T follicular helper cell (primary cell): ENCODE results near the gene ARMH4.

ENCODE experiments used
- DNase-seq: peaks from one replicate; pipeline ENCODE4 v3.0.0-alpha.2; 2020; ENCODE audit warnings: low read depth

The ARMH4 gene

GRCh38 chr14:58055497-58056010, 96.5 kb downstream of the ARMH4 start:
- no peak for DNase-seq

DNA sequence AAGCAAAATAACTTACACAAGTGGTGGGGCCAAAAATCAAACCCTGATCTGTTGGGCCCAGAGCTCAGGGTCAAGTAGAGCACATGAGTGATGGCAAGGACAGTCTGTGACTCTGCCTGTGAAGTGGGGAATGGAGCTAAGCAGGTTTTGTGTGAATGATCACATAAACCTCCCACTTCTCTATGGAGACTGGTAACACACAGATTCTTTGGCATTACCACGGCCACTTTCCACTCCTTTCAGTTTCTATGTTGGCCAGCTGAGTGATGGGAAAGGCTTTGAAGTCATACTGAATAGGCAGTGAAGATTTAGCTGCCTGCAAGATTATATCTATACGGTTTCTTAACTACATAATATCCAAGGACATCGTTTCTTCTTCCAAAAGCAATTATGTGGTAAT, 97.9 kb downstream of the ARMH4 start:
- DNase-seq: no peak

GRCh38 chr14:58048219-58048618, 103.8 kb downstream of the ARMH4 start:
- no peak for DNase-seq

DNA sequence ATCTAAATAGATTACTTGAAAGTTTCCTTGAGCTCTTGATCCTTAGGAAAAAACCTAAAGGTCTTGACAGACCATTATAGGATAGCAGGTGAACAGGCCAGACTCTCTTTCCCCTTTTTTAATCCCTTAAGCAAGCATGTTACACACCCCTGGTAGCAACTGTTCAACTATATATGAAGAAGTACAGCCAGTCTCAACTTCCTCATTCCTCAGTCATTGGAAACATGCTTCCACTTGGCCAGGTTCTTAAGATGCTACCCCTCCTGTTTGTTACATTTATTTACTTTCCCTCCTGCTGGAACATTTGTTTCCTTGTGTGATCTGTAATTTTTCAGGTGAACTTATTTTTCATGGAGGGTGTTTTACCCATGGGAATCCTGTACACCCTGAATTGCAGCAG, 124.1 kb downstream of the ARMH4 start:
- DNase-seq: no peak

- no peak for DNase-seq
Measured at GRCh38 chr14:58026967-58027366, 125.0 kb downstream of the ARMH4 start.

DNA sequence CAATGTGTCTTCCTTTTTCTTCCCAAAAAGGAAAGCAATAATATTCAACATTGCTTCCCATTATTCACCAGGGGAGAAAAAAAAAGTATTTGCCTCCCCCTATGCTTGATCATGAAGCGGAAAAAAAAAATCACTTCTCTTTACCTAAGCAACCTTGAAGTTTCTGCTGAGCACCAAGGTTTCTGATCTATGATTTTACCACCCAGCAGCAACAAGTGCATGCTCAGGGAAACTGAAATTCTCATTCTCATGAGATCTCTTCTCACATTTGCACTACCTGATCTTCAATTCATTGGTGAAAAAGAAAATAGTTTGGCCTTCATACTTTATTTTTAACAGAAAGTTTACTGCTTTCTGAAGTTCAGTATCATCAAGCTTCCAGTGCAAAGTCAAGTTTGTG, 125.8 kb downstream of the ARMH4 start:
- no peak for DNase-seq

GRCh38 chr14:58014778-58015177, 137.2 kb downstream of the ARMH4 start:
- DNase-seq: no peak

- no peak for DNase-seq
Measured at GRCh38 chr14:58002618-58003017, 149.4 kb downstream of the ARMH4 start.

- DNase-seq: no peak
Measured at GRCh38 chr14:57999979-58000378, 152.0 kb downstream of the ARMH4 start.

DNA sequence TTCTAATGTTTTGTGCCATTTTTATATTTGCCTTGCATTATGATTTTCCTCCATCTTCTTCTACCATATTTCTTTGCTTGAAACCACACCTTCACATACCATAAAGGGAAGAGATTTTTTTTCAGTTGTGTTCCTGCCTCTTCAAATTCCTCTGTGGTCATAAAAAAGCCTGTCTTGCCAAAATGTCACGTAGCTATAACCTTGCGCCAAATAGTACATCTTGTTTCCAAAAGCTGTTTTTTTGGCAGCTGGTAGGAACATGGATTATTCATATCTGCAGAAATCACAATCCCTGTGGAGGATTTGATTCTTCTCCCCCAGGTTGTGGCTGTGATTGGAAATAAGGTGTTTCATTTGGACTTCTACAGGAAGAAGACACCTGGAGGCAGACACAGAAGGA, 152.5 kb downstream of the ARMH4 start:
- no peak for DNase-seq

- no peak for DNase-seq
Measured at GRCh38 chr14:57998766-57999165, 153.2 kb downstream of the ARMH4 start.

GRCh38 chr14:57991353-57991752, 160.7 kb downstream of the ARMH4 start:
- no peak for DNase-seq

DNA sequence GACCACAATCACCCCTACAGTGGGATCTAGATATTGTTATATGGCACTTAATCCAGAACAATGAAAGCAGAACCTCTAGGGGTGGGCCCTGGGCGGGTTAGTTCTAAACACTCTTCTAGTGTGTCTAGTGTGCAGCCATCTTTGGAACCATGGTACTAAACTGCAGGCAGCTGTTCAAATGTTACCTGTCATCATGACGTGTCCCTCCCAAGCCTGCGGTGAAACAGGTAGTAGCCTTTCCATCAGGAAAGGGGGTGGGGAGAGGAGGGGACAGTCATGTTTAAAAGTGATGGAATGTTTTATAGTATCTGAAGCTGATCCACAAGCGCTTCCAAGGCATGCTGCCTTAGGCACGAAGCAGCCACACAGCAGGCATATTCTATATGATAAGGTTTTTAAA, 163.6 kb downstream of the ARMH4 start:
- DNase-seq: no peak

DNA sequence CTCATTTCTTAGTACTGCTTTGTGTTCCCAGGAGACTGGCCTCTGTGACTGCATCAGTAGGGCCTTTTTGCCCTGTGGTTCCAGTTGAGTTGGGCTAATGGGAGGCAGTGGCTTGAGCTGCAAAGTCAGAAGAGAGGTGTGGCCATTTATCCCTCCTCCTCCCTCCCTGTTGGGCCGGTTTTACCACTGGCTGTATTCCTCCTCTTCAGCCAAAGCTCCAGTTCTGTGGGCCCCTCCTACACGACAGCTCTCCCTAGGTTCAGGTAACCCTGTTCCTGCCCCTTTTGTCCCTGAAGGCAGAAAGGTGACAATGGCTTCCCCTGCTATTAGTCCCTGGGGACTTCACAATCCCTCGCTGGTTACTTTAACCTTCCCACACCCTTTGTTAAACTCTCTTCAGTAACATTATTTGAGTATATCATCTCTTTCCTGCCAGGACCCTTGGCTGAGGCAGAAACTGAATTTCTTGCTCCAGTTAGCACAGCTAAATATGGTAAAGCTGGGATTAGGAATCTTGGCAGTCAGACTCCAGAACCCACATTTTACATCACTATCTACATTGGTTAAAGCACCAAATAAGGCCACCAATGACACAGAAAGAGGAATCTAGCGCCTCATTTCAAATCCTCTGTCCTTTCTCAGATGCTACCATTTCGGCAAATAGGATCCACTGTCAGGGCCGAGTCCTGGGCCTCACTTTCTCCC, 164.3 kb downstream of the ARMH4 start:
- no peak for DNase-seq

DNA sequence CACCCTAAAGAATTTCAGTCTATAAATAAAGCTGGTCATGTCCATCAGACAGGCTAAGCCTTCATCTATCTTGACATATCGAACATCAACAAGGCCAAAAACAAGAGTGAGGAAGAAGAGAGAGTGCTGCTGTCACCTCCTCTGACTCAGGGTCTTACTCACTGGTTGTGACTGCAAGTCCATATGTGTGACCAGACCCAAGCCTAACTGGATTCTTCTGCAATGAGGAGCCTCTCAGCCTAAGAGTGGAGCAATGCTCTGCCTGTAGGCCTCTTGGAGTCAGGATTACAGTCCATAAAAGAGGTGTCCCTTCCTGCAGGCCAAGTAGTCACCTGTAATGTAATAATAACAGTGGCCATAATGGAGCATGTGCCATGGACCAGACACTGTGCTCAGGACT, 165.0 kb downstream of the ARMH4 start:
- DNase-seq: no peak

GRCh38 chr14:57982804-57983634, 169.0 kb downstream of the ARMH4 start:
- DNase-seq: no peak

GRCh38 chr14:57981817-57982560, 170.0 kb downstream of the ARMH4 start:
- DNase-seq: no peak

- DNase-seq: no peak
Measured at GRCh38 chr14:57979376-57980048, 172.5 kb downstream of the ARMH4 start.

- no peak for DNase-seq
Measured at GRCh38 chr14:57976701-57977100, 175.3 kb downstream of the ARMH4 start.

DNA sequence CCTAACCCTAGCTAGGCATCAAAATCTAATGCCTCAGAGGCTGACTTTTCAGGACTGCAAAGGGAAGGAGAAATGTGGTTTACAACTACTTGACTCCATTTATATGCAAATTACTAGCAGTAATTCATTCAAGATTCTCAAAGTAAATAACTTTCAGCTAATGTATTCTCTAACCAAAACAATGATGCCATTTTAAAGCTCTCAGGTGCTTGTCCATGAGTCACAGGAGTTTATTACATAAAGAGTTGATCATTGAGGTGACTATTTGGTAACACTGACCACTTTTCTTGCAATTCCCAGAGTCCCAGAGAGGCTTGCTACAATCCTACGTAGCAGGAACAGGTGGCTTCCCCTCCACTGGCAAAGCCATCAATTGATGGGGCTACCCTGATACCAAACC, 177.1 kb downstream of the ARMH4 start:
- DNase-seq: no peak

DNA sequence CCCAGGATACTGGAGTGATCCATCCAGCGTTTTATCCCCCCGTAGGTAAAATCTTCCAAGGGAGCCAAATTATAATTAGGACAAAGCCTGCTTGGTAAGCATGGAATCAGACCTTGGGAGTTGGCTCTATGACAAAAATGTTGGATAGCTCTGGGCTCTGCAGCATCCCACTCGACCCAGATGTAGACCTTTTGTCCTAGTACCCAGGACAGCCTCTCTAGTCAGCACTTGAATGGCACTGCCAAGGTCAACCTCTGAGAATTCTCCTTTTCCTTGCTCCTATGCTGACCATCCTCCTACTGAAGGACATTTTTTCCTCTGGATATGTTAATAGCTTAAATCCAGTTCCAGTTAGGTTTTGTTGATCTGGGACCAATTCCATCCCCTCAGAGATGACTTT, 181.4 kb downstream of the ARMH4 start:
- DNase-seq: no peak

DNA sequence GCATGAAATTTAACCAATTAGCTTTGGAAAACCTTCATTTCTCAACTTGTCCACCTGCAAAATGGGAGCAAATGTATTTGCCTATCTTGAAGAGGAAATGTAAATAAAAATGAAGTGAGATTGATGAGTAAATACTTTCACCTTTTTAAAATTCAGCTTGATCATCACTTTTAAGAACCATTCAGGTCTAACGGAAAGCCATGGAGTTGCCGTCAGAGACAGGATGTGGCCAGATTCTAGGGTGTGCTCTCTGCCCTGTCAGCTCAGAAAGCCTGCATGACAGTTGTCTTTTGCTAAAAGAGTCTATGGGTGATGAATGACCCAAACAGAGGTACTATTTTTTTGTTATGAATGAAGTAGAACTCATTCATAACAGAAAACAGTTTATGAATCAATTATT, 181.8 kb downstream of the ARMH4 start:
- no peak for DNase-seq
